Cardiac fibroblast (primary cell): ENCODE data around the gene HECW1.
A peak's percentile ranks its signal among the peaks of the same experiment; 100 is the strongest.

Experiments used
- DNase-seq, 2 donors: peaks; one replicate each; pipeline versions ENCODE4 v3.0.0 to v3.0.0-alpha.2; 2010; ENCODE audit warnings: low read depth in 2 of 2
- H3K4me3 ChIP-seq, 2 donors: replicated peaks in 1 of 2; 1 replicate in 1 of 2; 2 replicates in 1 of 2; pipeline ENCODE4 v1.5.1; 2011; ENCODE audit warnings: low read depth in 2 of 2, low read length in 2 of 2, mild to moderate bottlenecking in 2 of 2, moderate library complexity in 1 of 2
- TF ChIP-seq, protein P1 (sequence below): IDR thresholded peaks from one replicate; pipeline ENCODE4 v1.5.1; 2011; ENCODE audit warnings: low read depth, mild to moderate bottlenecking, low read length, inconsistent platforms

The HECW1 gene

DNA sequence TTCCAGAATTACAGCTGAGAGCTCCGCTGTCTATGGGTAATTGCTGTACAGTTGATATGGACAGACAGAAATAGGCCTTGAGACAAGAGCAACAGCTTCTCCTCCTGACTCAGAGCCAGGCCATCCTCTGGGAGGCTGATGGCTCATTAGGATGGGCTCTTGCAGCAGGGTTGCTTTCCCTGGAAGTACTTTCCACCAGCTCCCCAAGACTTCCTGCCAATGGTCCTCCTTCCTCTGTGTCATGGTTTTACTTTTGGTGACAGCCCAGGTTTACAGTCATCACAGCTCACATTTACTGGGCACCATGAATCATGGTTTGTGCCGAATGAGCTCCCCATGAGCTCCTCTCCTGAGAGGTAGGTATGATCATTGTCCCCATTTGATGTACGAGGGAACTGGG, 131.8 kb downstream of the HECW1 start:
- TF ChIP-seq, protein P1, sequence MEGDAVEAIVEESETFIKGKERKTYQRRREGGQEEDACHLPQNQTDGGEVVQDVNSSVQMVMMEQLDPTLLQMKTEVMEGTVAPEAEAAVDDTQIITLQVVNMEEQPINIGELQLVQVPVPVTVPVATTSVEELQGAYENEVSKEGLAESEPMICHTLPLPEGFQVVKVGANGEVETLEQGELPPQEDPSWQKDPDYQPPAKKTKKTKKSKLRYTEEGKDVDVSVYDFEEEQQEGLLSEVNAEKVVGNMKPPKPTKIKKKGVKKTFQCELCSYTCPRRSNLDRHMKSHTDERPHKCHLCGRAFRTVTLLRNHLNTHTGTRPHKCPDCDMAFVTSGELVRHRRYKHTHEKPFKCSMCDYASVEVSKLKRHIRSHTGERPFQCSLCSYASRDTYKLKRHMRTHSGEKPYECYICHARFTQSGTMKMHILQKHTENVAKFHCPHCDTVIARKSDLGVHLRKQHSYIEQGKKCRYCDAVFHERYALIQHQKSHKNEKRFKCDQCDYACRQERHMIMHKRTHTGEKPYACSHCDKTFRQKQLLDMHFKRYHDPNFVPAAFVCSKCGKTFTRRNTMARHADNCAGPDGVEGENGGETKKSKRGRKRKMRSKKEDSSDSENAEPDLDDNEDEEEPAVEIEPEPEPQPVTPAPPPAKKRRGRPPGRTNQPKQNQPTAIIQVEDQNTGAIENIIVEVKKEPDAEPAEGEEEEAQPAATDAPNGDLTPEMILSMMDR = no peak
- H3K4me3 ChIP-seq = no peak overlapping the region
- no peak for DNase-seq

DNA sequence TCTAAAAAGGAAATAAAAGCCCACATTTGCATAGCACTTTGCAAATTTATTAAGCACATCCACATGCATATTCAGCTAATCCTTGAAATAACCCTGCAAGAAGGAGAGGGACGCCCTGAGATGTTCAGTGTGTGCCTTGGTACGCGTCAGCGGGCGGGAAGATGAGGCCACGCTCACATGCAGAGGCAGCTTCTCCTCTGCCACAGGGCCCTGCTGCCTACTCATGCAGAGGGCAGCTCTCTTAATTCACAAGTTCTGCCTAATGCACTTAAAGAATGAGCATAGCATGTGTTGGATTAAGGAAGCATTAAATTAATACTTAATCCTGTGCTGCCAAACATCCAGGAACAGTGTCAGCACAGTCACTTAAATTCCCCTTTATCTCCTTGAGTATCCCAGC, 132.3 kb downstream of the HECW1 start:
- TF ChIP-seq, protein P1 = no peak
- DNase-seq = no peak
- no peak overlapping the region for H3K4me3 ChIP-seq

DNA sequence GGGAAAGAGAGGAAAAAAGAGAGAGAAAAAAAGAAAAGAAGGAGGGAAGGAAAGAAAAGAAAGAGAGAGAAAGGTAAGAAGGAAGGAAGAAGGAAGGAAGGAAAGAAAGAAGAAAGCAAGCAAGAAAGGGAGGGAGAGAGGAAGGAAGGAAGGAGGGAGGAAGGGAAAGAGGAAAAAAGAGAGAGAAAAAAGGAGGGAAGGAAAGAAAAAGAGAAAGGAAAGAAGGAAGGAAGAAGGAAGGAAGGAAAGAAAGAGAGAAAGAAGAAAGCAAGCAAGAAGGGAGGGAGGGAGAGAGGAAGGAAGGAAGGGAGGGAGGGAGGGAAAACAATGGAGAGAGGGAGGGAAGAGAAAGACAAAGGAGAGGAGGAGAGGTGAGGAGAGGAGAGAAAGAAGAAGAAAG, 135.3 kb downstream of the HECW1 start:
- no peak for DNase-seq
- TF ChIP-seq, protein P1 = no peak
- no peak overlapping the region for H3K4me3 ChIP-seq

DNA sequence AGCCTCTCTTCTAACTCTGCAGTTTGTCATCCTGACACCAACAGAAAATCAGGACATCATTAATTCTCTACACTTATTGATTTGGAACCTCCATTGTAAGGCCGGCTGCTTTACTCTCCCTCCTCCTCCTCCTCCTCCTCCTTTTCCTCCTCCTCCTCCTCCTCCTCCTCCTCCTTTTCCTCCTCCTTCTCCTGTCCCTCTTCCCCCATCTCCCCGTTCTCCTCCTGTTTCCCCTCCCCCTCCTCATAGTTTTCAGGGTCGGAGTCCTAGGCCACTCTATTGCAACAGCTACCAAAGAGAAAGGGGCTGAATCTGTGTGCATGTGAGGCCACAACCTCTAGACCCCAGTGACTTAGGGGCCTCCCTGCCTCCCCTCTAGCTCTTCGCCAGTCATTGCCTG, 136.1 kb downstream of the HECW1 start:
- TF ChIP-seq, protein P1 = no peak
- DNase-seq = no peak
- H3K4me3 ChIP-seq = no peak overlapping the region

DNA sequence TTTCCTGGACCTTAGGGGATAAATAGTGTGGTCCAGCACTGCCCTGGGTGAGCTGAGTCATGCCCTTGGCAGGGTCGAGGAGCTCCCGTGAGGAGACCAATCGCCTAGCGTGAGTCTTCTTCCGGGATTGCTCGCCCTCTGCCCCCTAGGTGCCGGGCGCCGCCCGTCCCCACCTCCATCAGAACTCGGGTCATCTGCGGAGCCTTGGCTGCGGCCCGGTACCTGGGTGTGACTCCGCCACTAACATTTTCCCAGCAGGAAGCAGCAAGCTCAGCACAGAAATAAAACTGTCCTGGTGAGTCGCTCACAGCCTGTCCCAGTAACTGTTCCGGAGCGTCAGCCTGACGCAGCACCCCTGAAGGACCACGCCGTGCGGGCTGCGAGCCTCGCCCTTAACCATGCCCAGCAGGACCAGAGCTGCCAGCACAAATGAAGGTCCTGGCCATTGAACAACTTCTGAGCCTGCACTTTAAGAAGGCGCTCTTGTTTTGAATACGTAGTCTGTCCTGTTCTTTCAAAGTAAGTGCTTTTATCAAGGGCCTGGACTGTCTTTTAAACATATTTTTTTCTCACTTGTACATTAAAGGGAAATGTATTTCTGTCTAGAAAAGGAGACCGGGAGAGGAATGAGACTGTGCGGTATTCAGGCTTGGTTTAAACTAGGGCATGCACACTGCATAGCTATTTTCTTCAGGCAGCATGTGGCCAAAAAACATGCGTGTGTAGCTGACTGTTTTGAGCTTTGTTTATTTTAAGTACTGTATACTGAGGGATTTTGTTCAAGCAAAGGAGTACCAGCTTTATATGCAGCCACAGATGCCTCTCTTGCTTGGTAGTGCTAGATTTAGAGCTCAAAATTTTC, 136.7 kb downstream of the HECW1 start:
- H3K4me3 ChIP-seq = no peak overlapping the region
- TF ChIP-seq, protein P1 = no peak
- peak; percentile 17 to 21 for DNase-seq

DNA sequence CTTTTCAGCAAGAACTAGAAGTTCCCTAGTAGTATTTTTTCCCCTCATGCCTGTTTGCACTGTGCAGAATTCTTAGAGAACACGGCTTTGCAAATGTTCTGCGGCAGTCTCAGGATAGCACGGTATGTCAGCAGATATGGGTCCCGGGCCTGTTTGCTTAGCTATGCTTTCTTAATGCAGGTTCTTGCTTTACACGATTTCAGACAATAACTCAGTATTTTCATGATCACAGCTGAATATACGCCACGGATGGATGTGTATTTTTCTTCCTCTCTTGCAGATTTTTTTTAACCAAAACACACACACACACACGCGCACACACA, 137.3 kb downstream of the HECW1 start:
- H3K4me3 ChIP-seq = no peak overlapping the region

More for the DNA sequence above, 137.3 kb downstream of the HECW1 start:
- TF ChIP-seq, protein P1 = no peak
- no peak for DNase-seq
